ENCODE data around the gene NHERF2.
A peak's percentile ranks its signal among the peaks of the same experiment; 100 is the strongest.

NHERF2 gene

DNA sequence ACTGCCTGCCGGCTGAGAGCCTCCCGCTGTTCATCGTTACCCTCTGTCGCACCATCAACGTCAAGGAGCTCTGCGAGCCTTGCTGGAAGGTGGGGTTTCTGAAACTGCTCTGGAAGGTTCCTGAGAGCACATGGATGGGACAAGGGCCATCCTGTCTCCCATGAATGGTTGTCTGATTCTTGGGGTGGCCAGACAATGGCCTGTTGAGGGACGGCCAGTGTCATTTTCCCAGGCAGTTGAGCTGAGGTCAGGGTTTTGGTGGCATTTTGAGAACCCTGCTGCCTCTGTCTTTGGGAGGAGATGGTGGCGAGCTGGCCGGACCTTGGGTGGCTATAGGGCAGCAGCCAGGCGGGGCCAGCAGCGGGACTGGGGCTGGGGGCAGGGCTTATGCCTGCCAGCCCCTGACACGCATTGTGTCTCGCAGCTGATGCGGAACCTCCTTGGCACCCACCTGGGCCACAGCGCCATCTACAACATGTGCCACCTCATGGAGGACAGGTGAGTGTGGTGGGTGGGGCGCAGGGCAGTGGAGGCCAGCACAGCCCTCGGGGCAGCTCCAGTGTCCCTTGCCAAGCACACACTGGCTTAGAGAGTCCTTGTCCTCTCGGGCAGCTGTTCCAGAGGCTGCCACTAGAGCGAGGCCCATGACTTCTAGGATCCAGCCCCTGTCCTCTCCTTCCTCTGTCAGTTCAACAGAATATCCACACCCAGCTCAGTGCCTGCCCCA lies 30.1 kb downstream of the NHERF2 start:
- peak; percentile 48 for DNase-seq (ENCODE audit: extremely low spot score)
- TF ChIP-seq CTBP1 (IDR thresholded peaks at IDR 0.05; ENCODE audit: borderline replicate concordance): no peak
- no peak for TF ChIP-seq ARNT (IDR thresholded peaks at IDR 0.05)
- no peak for TF ChIP-seq TARDBP (IDR thresholded peaks at IDR 0.05)
- TF ChIP-seq ELF4 (IDR thresholded peaks at IDR 0.05): no peak
- TF ChIP-seq ZNF384 (IDR thresholded peaks at IDR 0.05): no peak
- no peak for TF ChIP-seq FOXA1 (IDR thresholded peaks at IDR 0.05)
- no peak for TF ChIP-seq L3MBTL2 (conservative IDR thresholded peaks at IDR 0.05)
- no peak for TF ChIP-seq BHLHE40 (IDR thresholded peaks at IDR 0.05; ENCODE audit: borderline replicate concordance)
- POLR2A ChIA-PET: interaction anchor here (0.5 to 1.5 kb wide), 5 partner anchors 9 to 117 kb away, joined by 3 to 11 read pairs (median 4); partner anchors contain the start of genes NTHL1, RPS2, TRAF7 and TSC2
- CTCF ChIA-PET: interaction anchor here (0.7 to 0.9 kb wide), 2 partner anchors 9 to 22 kb away, joined by 3 read pairs; partner anchors contain the start of gene NTHL1

DNA sequence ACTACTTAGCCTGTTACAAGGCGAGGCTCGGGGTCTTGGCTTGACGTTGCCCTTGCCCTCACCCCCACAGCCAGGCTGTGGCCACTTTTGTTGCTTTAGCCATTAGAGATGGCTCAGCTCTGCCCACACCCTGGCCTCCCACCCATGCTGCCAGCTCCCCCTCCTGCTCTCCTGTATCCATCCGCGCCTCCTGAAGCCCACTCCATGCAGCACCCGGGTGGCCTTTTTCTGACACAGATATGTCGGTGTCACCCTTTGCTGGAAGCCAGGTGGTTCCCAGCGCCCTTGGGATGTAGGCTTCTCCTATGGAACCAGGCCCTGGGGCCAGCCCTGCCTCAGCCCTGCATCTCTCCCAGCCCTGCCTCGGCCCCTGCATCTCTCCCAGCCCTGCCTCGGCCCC lies 30.7 kb downstream of the NHERF2 start:
- DNase-seq (ENCODE audit: extremely low spot score): no peak
- ChIA-PET CTCF (interaction anchor here (0.9 kb wide), 1 partner anchor 22 kb away, joined by 3 read pairs; no protein-coding TSS in a partner anchor), POLR2A (interaction anchor here (0.6 to 1.5 kb wide), 3 partner anchors 10 to 98 kb away, joined by 3 to 11 read pairs (median 7); partner anchors contain the start of genes NTHL1, RPS2, TRAF7 and TSC2)
- TF ChIP-seq PKNOX1 (IDR thresholded peaks at IDR 0.05): no peak
- no peak for TF ChIP-seq L3MBTL2 (conservative IDR thresholded peaks at IDR 0.05)
- TF ChIP-seq HDGF (IDR thresholded peaks at IDR 0.05; ENCODE audit: borderline replicate concordance): no peak
- TF ChIP-seq ELF4 (IDR thresholded peaks at IDR 0.05): no peak
- no peak for TF ChIP-seq NFRKB (IDR thresholded peaks at IDR 0.05)
- TF ChIP-seq TARDBP (IDR thresholded peaks at IDR 0.05): no peak
- no peak for TF ChIP-seq SUZ12 (IDR thresholded peaks at IDR 0.05)
- TF ChIP-seq FOXK2 (IDR thresholded peaks at IDR 0.05): no peak
- no peak for TF ChIP-seq FOXM1 (IDR thresholded peaks at IDR 0.05; ENCODE audit: borderline replicate concordance)
- TF ChIP-seq SP1 (IDR thresholded peaks at IDR 0.05): no peak
- no peak for TF ChIP-seq BHLHE40 (IDR thresholded peaks at IDR 0.05; ENCODE audit: borderline replicate concordance)
- TF ChIP-seq LEF1 (IDR thresholded peaks at IDR 0.05; ENCODE audit: borderline replicate concordance): no peak
- no peak for TF ChIP-seq ZNF384 (IDR thresholded peaks at IDR 0.05)
- no peak for TF ChIP-seq ARNT (IDR thresholded peaks at IDR 0.05)

DNA sequence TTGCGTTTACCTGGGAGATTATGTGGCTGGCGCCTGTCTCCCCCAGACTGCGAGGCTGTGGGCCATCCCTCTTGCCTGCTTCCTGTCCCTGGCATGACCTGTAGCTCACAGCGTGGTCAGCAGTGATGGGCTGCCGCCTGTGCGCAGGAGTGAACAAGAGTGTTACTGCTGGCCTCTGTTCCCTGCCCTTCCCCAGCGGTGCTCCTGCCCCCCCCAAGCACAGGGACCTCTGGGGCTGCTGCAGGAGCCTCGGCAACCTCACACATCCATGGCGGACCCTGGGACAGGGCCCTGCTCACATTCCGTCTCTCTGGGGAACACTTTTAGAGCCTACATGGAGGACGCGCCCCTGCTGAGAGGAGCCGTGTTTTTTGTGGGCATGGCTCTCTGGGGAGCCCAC lies 31.7 kb downstream of the NHERF2 start:
- ChIA-PET CTCF (interaction anchor here (0.6 kb wide), 1 partner anchor 34 kb away, joined by 3 read pairs; no protein-coding TSS in a partner anchor), POLR2A (no interaction called here)
- DNase-seq (ENCODE audit: extremely low spot score): no peak
- TF ChIP-seq LEF1 (IDR thresholded peaks at IDR 0.05; ENCODE audit: borderline replicate concordance) (no peak), FOXA1 (IDR thresholded peaks at IDR 0.05) (no peak), ZNF384 (IDR thresholded peaks at IDR 0.05) (no peak), L3MBTL2 (conservative IDR thresholded peaks at IDR 0.05) (no peak), ARNT (IDR thresholded peaks at IDR 0.05) (no peak), SP1 (IDR thresholded peaks at IDR 0.05) (no peak), TARDBP (IDR thresholded peaks at IDR 0.05) (no peak), NFRKB (IDR thresholded peaks at IDR 0.05) (no peak), FOXK2 (IDR thresholded peaks at IDR 0.05) (no peak), BHLHE40 (IDR thresholded peaks at IDR 0.05; ENCODE audit: borderline replicate concordance) (no peak), FOXM1 (IDR thresholded peaks at IDR 0.05; ENCODE audit: borderline replicate concordance) (no peak), CTBP1 (IDR thresholded peaks at IDR 0.05; ENCODE audit: borderline replicate concordance) (no peak), ELF4 (IDR thresholded peaks at IDR 0.05) (no peak), HDGF (IDR thresholded peaks at IDR 0.05; ENCODE audit: borderline replicate concordance) (no peak), PKNOX1 (IDR thresholded peaks at IDR 0.05) (no peak), SUZ12 (IDR thresholded peaks at IDR 0.05) (no peak)

DNA sequence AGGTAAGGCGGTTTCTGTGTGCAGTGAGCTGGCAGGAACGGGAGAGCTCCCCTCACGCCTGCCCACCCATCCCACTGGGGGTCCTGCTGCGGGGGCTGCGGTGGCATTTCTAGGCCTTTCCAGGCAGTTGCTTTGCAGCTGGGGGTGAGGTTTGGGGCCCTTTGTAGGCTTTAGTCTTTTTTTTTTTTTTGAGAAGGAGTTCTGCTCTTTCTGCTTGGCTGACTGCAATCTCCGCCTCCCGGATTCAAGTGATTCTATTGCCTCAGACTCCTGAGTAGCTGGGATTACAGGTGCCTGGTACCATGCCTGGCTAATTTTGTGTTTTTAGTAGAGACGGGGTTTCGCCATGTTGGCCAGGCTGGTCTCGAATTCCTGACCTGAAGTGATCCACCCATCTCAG lies 32.2 kb downstream of the NHERF2 start:
- ChIA-PET POLR2A (no interaction called here), CTCF (interaction anchor here (0.6 kb wide), 1 partner anchor 35 kb away, joined by 3 read pairs; no protein-coding TSS in a partner anchor)
- TF ChIP-seq HDGF (IDR thresholded peaks at IDR 0.05; ENCODE audit: borderline replicate concordance) (no peak), FOXK2 (IDR thresholded peaks at IDR 0.05) (no peak), SUZ12 (IDR thresholded peaks at IDR 0.05) (no peak), FOXA1 (IDR thresholded peaks at IDR 0.05) (no peak), PKNOX1 (IDR thresholded peaks at IDR 0.05) (no peak), FOXM1 (IDR thresholded peaks at IDR 0.05; ENCODE audit: borderline replicate concordance) (no peak), L3MBTL2 (conservative IDR thresholded peaks at IDR 0.05) (no peak), ARNT (IDR thresholded peaks at IDR 0.05) (no peak), ELF4 (IDR thresholded peaks at IDR 0.05) (no peak), ZNF384 (IDR thresholded peaks at IDR 0.05) (no peak), LEF1 (IDR thresholded peaks at IDR 0.05; ENCODE audit: borderline replicate concordance) (no peak), SP1 (IDR thresholded peaks at IDR 0.05) (no peak), BHLHE40 (IDR thresholded peaks at IDR 0.05; ENCODE audit: borderline replicate concordance) (no peak), CTBP1 (IDR thresholded peaks at IDR 0.05; ENCODE audit: borderline replicate concordance) (no peak)
- no peak for DNase-seq (ENCODE audit: extremely low spot score)

- DNase-seq (ENCODE audit: extremely low spot score): no peak
- TF ChIP-seq BHLHE40 (IDR thresholded peaks at IDR 0.05; ENCODE audit: borderline replicate concordance) (no peak), CTBP1 (IDR thresholded peaks at IDR 0.05; ENCODE audit: borderline replicate concordance) (no peak), ELF4 (IDR thresholded peaks at IDR 0.05) (no peak), HDGF (IDR thresholded peaks at IDR 0.05; ENCODE audit: borderline replicate concordance) (no peak), TARDBP (IDR thresholded peaks at IDR 0.05) (no peak), ZNF384 (IDR thresholded peaks at IDR 0.05) (no peak), L3MBTL2 (conservative IDR thresholded peaks at IDR 0.05) (no peak), LEF1 (IDR thresholded peaks at IDR 0.05; ENCODE audit: borderline replicate concordance) (no peak), FOXM1 (IDR thresholded peaks at IDR 0.05; ENCODE audit: borderline replicate concordance) (no peak), SP1 (IDR thresholded peaks at IDR 0.05) (no peak), ARNT (IDR thresholded peaks at IDR 0.05) (no peak), FOXK2 (IDR thresholded peaks at IDR 0.05) (no peak)
- ChIA-PET POLR2A (interaction anchor here (1.1 kb wide), 1 partner anchor 12 kb away, joined by 6 read pairs; the partner anchor contains the start of genes NTHL1 and TSC2), CTCF (no interaction called here)
These were observed 33.6 kb downstream of the NHERF2 start for GRCh38 chr16:2060346-2060745.
